Raji (cell line): ENCODE measurements around the gene POLR1B.

Experiments used
- POLR2A ChIP-seq: IDR thresholded peaks from 2 replicates; pipeline ENCODE4 v1.6.1; 2011; ENCODE audit warnings: low read depth, low read length, control low read depth; ENCODE audit not compliant: insufficient read depth

Gene POLR1B, protein sequence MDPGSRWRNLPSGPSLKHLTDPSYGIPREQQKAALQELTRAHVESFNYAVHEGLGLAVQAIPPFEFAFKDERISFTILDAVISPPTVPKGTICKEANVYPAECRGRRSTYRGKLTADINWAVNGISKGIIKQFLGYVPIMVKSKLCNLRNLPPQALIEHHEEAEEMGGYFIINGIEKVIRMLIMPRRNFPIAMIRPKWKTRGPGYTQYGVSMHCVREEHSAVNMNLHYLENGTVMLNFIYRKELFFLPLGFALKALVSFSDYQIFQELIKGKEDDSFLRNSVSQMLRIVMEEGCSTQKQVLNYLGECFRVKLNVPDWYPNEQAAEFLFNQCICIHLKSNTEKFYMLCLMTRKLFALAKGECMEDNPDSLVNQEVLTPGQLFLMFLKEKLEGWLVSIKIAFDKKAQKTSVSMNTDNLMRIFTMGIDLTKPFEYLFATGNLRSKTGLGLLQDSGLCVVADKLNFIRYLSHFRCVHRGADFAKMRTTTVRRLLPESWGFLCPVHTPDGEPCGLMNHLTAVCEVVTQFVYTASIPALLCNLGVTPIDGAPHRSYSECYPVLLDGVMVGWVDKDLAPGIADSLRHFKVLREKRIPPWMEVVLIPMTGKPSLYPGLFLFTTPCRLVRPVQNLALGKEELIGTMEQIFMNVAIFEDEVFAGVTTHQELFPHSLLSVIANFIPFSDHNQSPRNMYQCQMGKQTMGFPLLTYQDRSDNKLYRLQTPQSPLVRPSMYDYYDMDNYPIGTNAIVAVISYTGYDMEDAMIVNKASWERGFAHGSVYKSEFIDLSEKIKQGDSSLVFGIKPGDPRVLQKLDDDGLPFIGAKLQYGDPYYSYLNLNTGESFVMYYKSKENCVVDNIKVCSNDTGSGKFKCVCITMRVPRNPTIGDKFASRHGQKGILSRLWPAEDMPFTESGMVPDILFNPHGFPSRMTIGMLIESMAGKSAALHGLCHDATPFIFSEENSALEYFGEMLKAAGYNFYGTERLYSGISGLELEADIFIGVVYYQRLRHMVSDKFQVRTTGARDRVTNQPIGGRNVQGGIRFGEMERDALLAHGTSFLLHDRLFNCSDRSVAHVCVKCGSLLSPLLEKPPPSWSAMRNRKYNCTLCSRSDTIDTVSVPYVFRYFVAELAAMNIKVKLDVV

DNA sequence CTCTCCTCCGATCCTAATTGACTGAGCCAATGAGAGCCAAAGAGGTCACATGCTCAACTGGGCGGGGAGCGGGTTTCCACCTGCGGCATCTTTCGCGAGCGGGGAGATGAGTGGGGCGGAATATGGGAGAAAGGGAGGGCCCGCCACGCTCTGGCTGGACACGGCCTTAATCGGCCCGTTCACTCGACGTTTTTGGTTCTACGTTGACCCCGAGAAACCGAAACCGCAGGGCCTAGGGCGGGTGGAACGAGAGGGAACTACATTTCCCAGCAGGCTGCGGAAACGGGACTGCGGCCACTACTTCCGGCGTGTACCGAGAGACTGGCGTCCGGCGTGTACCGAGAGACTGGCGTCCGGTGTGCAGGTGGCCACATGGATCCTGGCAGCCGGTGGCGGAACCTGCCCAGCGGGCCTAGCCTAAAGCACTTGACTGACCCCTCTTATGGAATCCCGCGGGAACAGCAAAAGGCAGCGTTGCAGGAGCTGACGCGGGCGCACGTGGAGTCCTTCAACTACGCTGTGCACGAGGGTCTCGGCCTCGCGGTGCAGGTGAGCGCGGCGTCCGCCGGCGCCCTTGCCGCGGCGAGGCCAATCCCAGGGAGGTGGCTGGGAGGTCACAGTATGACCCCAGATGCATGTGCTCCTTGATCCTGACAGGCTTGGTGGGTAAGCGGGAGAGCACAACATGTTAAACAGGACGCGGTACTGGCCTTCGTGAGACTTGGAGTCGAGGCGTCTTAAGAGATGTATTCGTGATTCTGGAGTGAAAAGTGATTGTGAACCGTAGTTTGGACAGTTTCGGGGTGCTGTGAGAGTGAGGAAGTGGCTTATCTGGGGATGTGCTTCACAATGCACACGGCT is at the start of gene POLR1B:
Gene POLR1B (plus strand): TSS at position 343 of the 861 bp plus-strand sequence. CDS start 30 bp downstream, at position 373.
- peak; percentile 93 for TF ChIP-seq POLR2A

DNA sequence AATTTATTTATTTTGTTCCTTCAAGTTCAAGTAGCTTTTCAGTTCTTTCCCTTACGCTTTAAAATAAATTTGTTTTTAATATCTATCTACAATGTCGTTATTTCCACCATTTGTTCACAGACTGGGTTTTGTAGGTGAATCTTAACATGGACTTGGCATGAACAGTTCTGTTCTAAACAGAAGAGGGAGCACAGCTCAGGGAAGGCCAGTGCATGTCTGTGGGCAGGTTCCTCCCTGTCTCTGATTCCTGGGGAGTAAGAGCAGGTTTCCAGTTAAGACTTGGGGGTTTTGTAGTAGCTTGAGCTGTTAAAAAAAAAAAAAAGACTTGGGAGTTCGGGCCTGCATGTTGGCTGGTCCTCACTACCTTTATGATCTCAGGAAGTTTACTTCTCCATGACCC is 49.2 kb upstream of the POLR1B start:
- TF ChIP-seq POLR2A, result no peak

DNA sequence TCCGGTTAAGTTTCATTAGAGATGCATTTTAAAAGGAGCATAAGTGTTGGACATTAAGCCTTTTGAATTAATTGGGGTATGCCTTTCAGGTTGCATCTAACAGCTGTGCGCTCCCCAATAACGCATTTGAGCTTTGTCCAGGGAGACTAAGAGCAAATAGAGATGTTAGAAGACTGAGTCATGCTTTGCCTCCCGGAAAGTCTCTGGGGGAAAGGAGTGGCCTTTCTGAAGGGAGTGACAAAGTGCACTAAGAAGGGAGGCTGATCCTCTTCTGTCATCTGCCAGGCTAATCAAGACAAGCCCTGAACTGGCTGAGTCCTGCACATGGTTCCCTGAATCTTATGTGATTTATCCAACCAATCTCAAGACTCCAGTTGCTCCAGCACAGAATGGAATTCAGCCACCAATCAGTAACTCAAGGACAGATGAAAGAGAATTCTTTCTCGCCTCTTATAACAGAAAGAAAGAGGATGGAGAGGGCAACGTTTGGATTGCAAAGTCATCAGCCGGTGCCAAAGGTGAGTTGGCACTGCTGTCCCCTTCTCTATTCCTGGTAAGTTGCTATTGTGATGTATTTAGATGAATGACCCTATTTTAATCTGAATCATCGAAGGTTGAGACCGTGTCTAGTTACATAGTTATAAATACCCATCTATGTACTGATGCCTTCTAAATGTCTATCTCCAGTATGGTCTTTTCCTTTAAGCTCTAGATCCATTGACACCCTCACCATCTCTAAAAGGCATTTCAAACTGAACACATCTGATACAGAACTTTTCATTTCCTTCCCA is 48.2 kb upstream of the POLR1B start:
- TF ChIP-seq POLR2A, result no peak

DNA sequence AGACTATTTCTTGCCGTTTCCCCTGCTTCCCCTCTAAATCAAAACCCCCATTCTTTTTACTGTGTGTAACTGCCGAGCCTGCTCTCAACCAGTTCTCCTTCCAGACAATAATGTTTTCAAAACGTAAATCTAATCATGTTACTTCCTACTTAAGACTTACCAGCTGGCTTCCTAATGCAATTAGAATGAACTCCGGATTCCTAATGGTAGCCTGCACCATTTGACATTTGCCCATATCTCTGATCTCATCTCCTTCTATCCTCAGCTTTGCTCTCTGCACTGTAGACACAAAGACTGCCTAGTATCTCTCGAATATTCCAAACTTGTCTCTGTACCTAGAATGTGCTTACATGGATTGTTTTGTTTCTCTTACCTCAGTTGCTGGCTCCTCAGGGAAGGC is 47.4 kb upstream of the POLR1B start:
- no peak for TF ChIP-seq POLR2A

DNA sequence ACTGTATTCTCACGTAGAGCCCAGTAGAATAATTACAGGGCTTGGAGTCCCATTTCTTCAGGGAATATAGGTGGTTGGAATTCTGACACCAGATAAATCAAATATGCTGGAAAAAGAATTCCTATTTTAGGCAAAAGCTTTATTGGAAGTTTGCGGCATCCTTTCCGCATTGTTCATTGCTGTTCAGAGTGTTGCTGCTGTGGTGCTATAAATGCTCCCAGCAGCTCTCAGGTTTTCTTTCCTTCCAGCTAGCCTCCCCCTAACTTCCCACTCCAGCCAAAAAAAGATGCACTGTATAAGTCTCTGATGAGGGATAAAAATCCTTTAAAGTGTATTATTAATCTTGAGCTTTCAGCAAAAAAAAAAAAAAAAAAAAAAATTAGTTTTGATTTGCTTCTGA is 25.5 kb upstream of the POLR1B start:
- no peak for TF ChIP-seq POLR2A

DNA sequence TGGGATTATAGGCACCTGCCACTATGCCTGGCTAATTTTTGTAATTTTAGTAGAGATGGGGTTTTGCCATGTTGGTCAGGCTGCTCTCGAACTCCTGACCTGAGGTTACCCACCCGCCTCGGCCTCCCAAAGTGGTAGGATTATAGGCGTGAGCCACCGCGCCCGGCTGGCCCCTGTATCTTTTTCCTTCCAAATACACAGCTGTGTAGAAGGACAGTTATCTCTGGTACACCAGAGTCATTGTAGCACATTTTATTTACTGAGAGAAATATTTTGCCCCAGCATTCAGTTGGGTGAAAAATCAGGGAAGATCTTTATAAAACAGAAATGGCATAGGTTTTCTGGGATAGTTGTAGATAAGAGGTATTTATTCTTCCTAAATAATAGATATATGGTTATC is 23.5 kb upstream of the POLR1B start:
- no peak for TF ChIP-seq POLR2A

DNA sequence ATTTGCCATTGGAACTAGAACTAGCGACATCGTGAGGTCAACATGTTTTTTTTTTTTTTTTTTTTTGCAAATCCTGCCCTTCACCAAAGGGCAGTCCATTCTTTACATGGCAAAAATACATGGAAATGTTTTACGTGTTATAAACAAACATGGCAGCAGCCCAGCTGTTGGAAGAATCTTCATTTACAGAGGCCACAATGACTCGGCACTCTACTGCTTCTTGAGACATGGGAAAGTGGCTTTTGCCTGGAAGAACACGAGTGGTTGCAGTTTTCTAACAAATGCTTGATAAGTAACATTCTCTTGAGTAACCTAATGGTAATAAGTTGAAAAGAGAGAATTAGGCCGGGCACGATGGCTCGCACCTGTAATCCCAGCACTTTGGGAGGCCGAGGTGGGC is 22.8 kb upstream of the POLR1B start:
- TF ChIP-seq POLR2A, result no peak

DNA sequence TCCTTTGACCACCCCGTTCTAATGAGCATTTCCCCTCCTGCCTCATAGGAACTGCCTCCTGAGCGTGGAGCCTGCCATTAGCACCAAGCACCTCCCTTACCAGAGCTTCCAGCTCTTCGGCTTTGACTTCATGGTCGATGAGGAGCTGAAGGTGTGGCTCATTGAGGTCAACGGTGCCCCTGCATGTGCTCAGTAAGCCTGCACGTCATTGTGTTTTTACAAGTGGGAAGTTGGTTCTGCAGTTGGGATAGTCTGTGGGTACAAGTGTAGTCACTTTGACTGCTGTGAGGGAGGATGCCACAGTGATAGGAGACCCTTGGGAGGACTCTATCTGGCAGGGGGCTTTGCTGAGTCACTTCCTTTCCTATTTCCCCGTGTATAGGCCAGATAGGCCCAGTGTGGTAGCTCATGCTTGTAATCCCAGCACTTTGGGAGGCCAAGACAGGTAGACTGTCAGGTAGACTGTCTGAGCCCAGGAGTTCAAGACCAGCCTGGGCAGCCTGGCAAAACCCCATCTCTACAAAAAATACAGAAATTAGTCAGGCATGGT is 22.0 kb upstream of the POLR1B start:
- TF ChIP-seq POLR2A, result no peak

DNA sequence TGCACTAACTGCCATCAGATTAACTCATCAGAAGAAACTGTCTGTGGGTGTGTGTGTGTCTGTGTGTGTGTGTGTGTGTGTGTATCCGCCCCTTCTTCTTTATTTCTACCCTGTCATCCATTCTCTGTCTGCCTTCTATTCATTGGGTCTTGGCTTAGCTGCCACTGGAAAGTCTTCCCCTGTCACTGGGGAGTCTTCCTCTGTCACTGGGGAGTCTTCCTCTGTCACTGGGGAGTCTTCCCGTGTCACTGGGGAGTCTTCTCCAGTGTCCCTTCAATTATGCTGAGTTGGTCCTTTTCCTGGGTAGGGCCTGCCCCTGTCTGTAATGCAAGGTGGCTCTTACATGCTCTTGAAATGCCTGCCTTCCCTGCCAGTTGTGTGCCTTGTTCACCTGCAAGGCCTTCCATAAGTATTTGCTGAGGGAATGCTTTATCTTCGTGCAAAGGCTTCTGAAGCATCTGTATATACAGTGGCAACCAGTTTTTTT is 18.9 kb upstream of the POLR1B start:
- TF ChIP-seq POLR2A, result no peak

DNA sequence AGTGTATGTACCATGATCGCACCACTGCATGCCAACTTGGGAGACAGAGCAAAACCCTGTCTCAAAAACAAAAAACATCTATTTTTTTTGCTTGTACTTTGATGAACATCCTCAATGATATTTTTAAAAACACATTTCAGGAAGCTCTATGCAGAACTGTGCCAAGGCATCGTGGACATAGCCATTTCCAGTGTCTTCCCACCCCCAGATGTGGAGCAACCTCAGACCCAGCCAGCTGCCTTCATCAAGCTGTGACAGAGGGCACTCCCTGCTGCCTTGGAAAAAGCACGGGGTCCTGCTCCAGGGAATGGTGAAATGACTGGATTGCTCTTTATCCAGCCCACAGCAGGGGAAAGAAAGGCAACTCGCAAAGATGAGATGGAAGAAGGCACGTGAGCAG is 13.7 kb upstream of the POLR1B start:
- TF ChIP-seq POLR2A, result no peak

DNA sequence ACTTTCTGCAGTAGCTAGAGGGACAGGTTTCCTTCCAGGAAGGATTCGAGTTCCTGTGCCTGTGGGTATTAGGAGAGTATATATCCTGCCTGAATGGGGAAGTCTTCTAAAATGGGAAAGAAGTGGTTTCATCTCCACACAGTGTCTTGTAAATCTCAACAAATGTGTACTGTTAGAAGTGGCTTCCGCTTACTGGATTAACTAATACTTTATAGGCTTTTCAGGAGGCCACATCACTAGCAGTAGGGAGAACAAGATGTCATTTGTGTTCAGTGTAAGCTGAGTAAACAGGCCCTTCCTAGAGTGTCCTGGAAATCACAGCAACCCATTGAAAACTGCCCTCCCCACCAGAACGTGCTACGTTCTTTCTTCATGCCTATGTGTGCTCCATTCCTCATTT is 12.5 kb upstream of the POLR1B start:
- no peak for TF ChIP-seq POLR2A

DNA sequence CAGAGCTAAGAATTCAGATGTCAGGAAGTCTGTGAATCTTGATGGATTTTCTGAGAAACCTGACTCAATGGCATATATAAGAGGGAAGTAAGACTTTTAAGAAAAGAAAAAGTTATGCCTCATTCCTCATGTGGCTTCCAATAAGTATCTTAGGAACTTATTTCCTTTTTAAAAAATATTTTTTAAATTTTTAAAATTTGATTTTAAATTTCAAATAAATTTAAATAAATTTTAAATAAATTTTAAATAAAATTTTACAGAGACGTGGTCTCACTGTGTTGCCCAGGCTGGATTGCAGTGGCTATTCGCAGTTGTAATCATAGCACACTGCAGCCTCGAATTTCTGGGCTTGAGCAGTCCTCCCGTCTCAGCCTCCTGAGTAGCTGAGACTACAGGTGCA is 11.5 kb upstream of the POLR1B start:
- no peak for TF ChIP-seq POLR2A

DNA sequence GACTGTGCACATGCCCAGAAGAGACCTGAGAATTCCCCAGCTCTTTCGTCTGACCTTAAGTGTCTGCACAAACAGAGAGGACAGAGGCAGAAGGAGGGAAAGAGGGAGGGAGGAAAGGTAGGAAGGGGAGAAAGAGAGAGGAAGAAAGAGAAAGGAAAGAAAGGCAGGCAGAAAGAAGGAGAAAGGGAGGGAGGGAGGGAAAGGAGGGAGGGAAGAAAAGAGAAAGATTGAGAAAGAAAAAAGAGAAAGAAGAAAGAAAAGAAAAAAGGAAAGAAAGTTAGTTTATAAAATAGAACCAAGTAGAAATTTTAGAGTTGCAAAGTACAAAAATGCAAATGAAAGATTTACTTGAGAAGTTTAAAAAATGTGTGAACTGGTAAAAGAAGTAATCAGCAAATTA is 7.4 kb upstream of the POLR1B start:
- no peak for TF ChIP-seq POLR2A
